ENCODE results near the gene NLRC5.
"Not testable (repeated sequence)": the region's sequence is repeated elsewhere in the genome, so short reads cannot be mapped to it uniquely, and the experiment has no call there.

Gene NLRC5

GRCh38 chr16:57003439-57004386 is 14.4 kb downstream of the NLRC5 start:
- no peak for DNase-seq

GRCh38 chr16:57004387-57005250 is 15.3 kb downstream of the NLRC5 start:
- DNase-seq, result no peak

GRCh38 chr16:57005597-57005996 is 16.2 kb downstream of the NLRC5 start:
- not testable (repeated sequence) for DNase-seq

GRCh38 chr16:57007050-57007449 is 17.7 kb downstream of the NLRC5 start:
- no peak for DNase-seq

GRCh38 chr16:57007530-57007929 is 18.2 kb downstream of the NLRC5 start:
- DNase-seq, result no peak

GRCh38 chr16:57008440-57008839 is 19.1 kb downstream of the NLRC5 start:
- DNase-seq, result no peak

GRCh38 chr16:57009643-57010170 is 20.4 kb downstream of the NLRC5 start:
- DNase-seq, result peak; percentile 44

GRCh38 chr16:57012353-57012752 is 23.0 kb downstream of the NLRC5 start:
- no peak for DNase-seq

- peak; percentile 51 for DNase-seq
Measured at GRCh38 chr16:57013229-57013628, 23.9 kb downstream of the NLRC5 start.

- DNase-seq, result no peak
Measured at GRCh38 chr16:57013902-57014301, 24.5 kb downstream of the NLRC5 start.

- no peak for DNase-seq
Measured at GRCh38 chr16:57016301-57016700, 26.9 kb downstream of the NLRC5 start.

GRCh38 chr16:57016831-57017230 is 27.5 kb downstream of the NLRC5 start:
- no peak for DNase-seq

GRCh38 chr16:57017251-57017650 is 27.9 kb downstream of the NLRC5 start:
- peak; percentile 35 for DNase-seq

- DNase-seq, result no peak
Measured at GRCh38 chr16:57019746-57020145, 30.4 kb downstream of the NLRC5 start.

- DNase-seq, result no peak
Measured at GRCh38 chr16:57020651-57021050, 31.3 kb downstream of the NLRC5 start.

GRCh38 chr16:57021757-57022156 is 32.4 kb downstream of the NLRC5 start:
- DNase-seq, result no peak

GRCh38 chr16:57022445-57022844 is 33.1 kb downstream of the NLRC5 start:
- DNase-seq, result no peak

- no peak for DNase-seq
Measured at GRCh38 chr16:57023541-57024249, 34.3 kb downstream of the NLRC5 start.

- DNase-seq, result no peak
Measured at GRCh38 chr16:57024894-57025680, 35.7 kb downstream of the NLRC5 start.

GRCh38 chr16:57025941-57026777 is 36.8 kb downstream of the NLRC5 start:
- DNase-seq, result no peak

GRCh38 chr16:57026778-57027062 is 37.4 kb downstream of the NLRC5 start:
- DNase-seq, result no peak

Data from activated CD4-positive, alpha-beta T cell treated with anti-CD3 and anti-CD28 coated beads, Interleukin-2, amount 50 U/mL, for 16 hours (primary cell).